SK-N-DZ (cell line): Measurements from ENCODE around the gene POFUT2.

Experiments used
- DNase-seq: peaks from one replicate; pipeline ENCODE4 v3.0.0-alpha.2; 2015; ENCODE audit warnings: low spot score

POFUT2 gene

DNA sequence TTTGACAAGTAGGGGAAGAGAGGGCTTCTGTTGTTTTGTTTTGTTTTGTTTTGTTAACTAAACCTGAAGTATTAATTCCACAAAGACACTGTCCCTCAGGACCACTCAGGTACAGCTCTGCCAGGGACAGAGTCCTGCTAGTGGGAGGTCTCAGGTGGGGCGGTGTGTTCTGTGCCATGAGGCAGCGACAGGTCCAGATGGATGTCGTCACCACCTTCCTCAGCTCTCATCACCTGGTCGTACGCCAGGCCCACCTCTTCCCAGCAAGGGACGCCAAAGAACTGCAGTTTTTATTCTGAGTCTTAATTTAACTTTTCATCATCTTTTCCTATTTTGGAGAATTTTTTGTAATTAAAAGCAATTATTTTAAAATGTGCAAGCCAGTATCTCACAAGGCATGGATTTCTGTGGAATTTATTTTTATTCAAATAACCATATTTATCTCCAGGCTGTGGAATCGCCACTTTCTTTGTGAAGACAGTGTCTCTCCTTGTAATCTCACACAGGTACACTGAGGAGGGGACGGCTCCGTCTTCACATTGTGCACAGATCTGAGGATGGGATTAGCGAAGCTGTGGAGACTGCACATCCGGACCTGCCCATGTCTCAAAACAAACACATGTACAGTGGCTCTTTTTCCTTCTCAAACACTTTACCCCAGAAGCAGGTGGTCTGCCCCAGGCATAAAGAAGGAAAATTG lies 62.5 kb downstream of the POFUT2 start:
- DNase-seq: no peak

- no peak for DNase-seq
Measured at GRCh38 chr21:45224189-45224938, 63.3 kb downstream of the POFUT2 start.

GRCh38 chr21:45223236-45224185 lies 64.2 kb downstream of the POFUT2 start:
- no peak for DNase-seq

DNA sequence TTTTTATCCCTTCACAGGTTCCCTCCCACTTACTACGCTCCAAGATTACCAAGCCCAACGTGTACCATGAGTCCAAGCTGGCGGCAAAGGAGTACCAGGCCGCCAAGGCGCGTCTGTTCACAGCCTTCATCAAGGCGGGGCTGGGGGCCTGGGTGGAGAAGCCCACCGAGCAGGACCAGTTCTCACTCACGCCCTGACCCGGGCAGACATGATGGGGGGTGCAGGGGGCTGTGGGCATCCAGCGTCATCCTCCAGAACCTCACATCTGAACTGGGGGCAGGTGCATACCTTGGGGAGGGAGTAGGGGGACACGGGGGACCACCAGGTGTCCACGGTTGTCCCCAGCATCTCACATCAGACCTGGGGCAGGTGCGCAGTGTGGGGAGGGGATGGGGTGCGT lies 65.7 kb downstream of the POFUT2 start:
- DNase-seq: no peak

DNA sequence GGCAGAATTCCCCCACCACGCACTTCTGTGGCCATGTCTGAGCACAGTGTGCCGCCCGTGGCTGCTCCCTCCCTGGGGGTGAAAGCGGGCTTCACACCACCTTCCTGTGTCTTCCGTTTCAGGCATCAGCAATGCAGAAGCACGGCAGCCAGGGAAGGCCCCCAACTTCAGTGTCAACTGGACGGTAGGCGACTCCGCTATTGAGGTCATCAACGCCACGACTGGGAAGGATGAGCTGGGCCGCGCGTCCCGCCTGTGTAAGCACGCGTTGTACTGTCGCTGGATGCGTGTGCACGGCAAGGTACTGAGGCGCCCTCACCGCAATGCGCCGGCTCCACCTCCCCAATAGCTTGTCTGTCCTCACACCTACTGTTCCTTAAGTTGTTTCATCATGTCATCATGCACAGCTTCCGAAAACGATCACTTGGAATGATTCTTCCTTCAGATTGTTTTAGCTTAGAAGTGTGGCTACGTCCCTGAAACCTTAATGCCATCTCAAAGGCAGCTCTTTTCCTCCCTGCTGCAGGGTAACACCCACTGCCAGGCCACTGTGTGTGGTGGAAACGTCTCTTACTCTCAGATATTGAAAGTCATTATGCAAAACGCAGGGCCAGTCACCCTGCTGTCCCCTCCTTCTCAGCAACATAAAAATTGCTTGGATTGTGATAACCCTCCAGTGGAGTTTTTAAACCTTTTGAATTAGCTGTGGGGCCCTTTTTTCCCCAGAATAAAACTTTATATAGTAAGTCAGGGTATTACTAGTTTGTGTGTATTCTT lies 66.8 kb downstream of the POFUT2 start:
- no peak for DNase-seq

- DNase-seq: no peak
Measured at GRCh38 chr21:45220071-45220481, 67.6 kb downstream of the POFUT2 start.

- no peak for DNase-seq
Measured at GRCh38 chr21:45219517-45219916, 68.2 kb downstream of the POFUT2 start.

GRCh38 chr21:45217010-45217409 lies 70.7 kb downstream of the POFUT2 start:
- DNase-seq: no peak

- no peak for DNase-seq
Measured at GRCh38 chr21:45215213-45215612, 72.5 kb downstream of the POFUT2 start.
